Ascending aorta (tissue), 2 donors: ENCODE data around the gene PER1. TPM values are rescaled to one million over a fixed set of nuclear protein-coding genes. Genes with fewer than 3 reads are reported as not detected.

Experiments used
- DNase-seq, 2 donors: peaks; one replicate each; pipeline ENCODE4 v3.0.0-alpha.2; 2019; ENCODE audit warnings: low spot score in 2 of 2
- H3K27ac ChIP-seq, 2 donors: fragments of 200-600 bp; sonication (generic); one replicate each; pipeline ENCODE4 v1.5.1; 2016 to 2017; ENCODE audit warnings: mild to moderate bottlenecking in 1 of 2
- H3K27me3 ChIP-seq: fragments of 200-600 bp; sonication (generic); one replicate; pipeline ENCODE4 v1.5.1; 2017
- H3K36me3 ChIP-seq, 2 donors: fragments of 200-600 bp; sonication (generic); one replicate each; pipeline ENCODE4 v1.5.1; 2016
- H3K4me1 ChIP-seq, 2 donors: fragments of 200-600 bp; sonication (generic); one replicate each; pipeline ENCODE4 v1.5.1; 2016 to 2017; ENCODE audit warnings: mild to moderate bottlenecking in 1 of 2
- H3K4me3 ChIP-seq, 2 donors: fragments of 200-600 bp; sonication (generic); one replicate each; pipeline ENCODE4 v1.5.1; 2016 to 2017; ENCODE audit warnings: mild to moderate bottlenecking in 1 of 2
- H3K9me3 ChIP-seq, 2 donors: fragments of 200-600 bp; sonication (generic); one replicate each; pipeline ENCODE4 v1.5.1; 2016
- intact Hi-C: fragments of 100-400 bp; cut with DNase I; formaldehyde crosslinking; loops from one replicate; pipeline ENCODE4 v1.15.1; 2023
- total RNA-seq: library from RNA; depleted of rRNA; stranded (reverse); fragments of >200 nt; gene quantifications from one replicate; pipeline ENCODE4 v1.1.0, GENCODE V29; 2016
- TF ChIP-seq, protein P1 (sequence below), 3 experiments: fragments of 200-600 bp in 2 of 3; fragments of 450-650 bp in 1 of 3; sonication (generic) in 2 of 3; IDR thresholded peaks; one replicate each; pipeline ENCODE4 v1.5.1; 2016 to 2019; ENCODE audit warnings: antibody characterized with exemption in 3 of 3, mild to moderate bottlenecking in 1 of 3, moderate library complexity in 1 of 3

Gene PER1, protein sequence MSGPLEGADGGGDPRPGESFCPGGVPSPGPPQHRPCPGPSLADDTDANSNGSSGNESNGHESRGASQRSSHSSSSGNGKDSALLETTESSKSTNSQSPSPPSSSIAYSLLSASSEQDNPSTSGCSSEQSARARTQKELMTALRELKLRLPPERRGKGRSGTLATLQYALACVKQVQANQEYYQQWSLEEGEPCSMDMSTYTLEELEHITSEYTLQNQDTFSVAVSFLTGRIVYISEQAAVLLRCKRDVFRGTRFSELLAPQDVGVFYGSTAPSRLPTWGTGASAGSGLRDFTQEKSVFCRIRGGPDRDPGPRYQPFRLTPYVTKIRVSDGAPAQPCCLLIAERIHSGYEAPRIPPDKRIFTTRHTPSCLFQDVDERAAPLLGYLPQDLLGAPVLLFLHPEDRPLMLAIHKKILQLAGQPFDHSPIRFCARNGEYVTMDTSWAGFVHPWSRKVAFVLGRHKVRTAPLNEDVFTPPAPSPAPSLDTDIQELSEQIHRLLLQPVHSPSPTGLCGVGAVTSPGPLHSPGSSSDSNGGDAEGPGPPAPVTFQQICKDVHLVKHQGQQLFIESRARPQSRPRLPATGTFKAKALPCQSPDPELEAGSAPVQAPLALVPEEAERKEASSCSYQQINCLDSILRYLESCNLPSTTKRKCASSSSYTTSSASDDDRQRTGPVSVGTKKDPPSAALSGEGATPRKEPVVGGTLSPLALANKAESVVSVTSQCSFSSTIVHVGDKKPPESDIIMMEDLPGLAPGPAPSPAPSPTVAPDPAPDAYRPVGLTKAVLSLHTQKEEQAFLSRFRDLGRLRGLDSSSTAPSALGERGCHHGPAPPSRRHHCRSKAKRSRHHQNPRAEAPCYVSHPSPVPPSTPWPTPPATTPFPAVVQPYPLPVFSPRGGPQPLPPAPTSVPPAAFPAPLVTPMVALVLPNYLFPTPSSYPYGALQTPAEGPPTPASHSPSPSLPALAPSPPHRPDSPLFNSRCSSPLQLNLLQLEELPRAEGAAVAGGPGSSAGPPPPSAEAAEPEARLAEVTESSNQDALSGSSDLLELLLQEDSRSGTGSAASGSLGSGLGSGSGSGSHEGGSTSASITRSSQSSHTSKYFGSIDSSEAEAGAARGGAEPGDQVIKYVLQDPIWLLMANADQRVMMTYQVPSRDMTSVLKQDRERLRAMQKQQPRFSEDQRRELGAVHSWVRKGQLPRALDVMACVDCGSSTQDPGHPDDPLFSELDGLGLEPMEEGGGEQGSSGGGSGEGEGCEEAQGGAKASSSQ (N-terminal part only)
- 178 TPM for total RNA-seq

DNA sequence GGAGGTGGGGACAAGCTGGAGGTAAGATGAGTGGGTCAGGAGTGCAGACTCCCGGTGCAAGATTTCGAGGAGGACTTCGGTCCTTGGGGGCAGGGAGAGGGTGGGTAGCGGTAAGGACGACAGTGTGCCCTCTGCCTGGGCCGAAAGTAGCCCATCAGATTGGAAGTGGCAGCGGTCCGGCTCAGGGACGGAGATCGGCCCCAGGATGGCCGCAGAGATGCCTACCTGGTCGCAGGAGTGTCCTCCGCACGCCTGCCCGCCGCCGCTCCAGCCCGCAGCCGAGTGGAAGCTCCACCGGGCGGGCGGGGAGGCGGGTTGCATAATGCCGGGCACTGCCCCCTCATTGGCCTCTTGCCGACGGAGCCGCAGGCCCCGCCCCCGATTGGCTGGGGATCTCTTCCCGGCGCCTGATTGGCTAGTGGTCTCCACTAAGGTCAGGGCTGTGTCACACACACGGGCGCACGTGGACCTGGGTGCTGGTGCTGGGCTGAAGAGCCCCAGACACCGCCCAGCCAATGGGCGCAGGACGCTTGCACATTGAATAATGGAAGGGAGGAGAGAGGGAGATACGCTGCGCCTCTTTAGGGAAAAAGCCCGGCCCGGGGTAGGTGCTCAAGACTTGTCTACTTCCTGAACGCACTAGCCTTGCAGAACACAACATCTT lies at the start of gene PER1:
PER1 (minus strand) TSS at position 293 of the 664 bp plus-strand sequence. CDS start 1,698 bp downstream, outside the sequence.
- TF ChIP-seq, protein P1, sequence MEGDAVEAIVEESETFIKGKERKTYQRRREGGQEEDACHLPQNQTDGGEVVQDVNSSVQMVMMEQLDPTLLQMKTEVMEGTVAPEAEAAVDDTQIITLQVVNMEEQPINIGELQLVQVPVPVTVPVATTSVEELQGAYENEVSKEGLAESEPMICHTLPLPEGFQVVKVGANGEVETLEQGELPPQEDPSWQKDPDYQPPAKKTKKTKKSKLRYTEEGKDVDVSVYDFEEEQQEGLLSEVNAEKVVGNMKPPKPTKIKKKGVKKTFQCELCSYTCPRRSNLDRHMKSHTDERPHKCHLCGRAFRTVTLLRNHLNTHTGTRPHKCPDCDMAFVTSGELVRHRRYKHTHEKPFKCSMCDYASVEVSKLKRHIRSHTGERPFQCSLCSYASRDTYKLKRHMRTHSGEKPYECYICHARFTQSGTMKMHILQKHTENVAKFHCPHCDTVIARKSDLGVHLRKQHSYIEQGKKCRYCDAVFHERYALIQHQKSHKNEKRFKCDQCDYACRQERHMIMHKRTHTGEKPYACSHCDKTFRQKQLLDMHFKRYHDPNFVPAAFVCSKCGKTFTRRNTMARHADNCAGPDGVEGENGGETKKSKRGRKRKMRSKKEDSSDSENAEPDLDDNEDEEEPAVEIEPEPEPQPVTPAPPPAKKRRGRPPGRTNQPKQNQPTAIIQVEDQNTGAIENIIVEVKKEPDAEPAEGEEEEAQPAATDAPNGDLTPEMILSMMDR (IDR thresholded peaks at IDR 0.05): no peak
- H3K9me3 ChIP-seq: no peaks in the 10 kb centered on the region
- peak within 1 kb of the TSS; percentile 99 for H3K27ac ChIP-seq
- intact Hi-C loops: no loop called here
- H3K4me1 ChIP-seq: peaks cover 15 to 48% of the 10 kb centered on the region in 2 donors
- DNase-seq: peak; percentile 91 to 99
- H3K4me3 ChIP-seq: peak within 1 kb of the TSS; percentile 80 to 90
- H3K27me3 ChIP-seq: no peaks in the 10 kb centered on the region
- peaks cover 43 to 50% of the 10 kb centered on the region in 2 donors for H3K36me3 ChIP-seq

DNA sequence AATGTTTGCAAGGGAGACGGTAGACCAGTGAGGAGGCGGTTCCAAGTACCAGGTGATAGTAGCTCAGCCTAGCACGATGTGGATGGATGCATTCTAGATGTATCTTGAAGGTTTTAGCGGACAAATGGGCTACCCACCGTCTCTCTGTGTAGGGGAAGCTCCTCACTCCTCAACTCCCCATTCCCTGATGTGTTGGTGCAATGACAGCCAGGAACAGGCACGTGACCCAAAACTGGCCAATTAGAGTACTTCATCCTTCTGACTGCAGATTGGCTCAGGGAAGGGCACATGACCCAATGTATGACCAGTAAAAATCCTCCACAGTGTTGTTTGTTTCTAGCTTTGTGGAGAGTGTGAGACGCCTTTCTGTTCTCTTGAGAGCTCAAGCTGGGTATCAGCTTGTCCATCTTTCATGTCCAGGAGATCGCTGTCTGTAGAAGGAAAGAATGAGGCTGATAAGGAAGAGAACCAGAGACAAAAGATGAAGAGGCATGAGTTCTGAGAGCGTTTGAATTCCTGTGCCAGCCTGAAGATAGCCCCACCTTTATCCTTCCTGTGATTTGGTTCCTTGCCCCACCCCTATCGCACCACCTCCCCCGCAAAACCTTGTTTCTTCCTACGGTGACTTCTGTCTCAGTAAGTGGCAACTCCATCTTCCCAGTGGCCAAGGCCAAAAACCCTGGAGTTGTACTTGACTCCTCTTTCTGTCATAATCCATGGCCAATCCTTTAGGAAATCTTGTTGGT lies 40.0 kb upstream of the PER1 start:
- DNase-seq: peak; percentile 65 to 94
- intact Hi-C loops: no loop called here

DNA sequence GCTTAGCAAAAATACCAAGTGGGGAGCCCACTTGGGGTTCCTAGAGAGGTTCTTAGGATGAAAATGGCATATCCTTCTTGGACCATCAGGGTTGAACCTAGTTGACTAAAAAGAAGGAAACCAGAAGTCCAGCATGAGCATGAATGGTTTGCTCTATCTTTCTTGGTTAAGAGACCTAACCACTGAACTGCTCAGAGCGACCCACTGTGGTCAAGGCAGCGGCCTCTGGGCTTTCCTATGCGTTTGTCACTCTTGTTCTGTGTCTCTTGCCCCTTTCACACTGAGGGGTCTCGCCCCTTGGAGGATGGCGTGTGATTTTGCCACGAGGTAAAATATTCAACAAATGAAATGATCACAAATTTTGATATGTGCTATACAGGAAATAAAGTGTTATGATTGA lies 38.3 kb upstream of the PER1 start:
- DNase-seq: no peak
- Histone ChIP-seq H3K27ac (peak overlapping the region; percentile 96 to 97), H3K4me1 (peaks cover 14 to 28% of the 10 kb centered on the region in 2 donors), H3K4me3 (peak overlapping the region; percentile 69 to 81), H3K36me3 (no peaks in the 10 kb centered on the region), H3K27me3 (no peaks in the 10 kb centered on the region), H3K9me3 (no peaks in the 10 kb centered on the region)
- intact Hi-C loops: loop anchor here (1.0 kb wide), 1 partner anchor 20 kb away; the partner anchor contains the start of gene AURKB
- TF ChIP-seq, protein P1 (IDR thresholded peaks at IDR 0.05): no peak

More for the DNA sequence above, 40.0 kb upstream of the PER1 start:
- Histone ChIP-seq H3K27me3 (no peaks in the 10 kb centered on the region), H3K9me3 (no peaks in the 10 kb centered on the region), H3K36me3 (no peaks in the 10 kb centered on the region), H3K27ac (peak overlapping the region; percentile 77 to 78), H3K4me1 (peaks cover 14 to 26% of the 10 kb centered on the region in 2 donors), H3K4me3 (peak overlapping the region; percentile 43 to 59)
- TF ChIP-seq, protein P1 (IDR thresholded peaks at IDR 0.05): no peak

DNA sequence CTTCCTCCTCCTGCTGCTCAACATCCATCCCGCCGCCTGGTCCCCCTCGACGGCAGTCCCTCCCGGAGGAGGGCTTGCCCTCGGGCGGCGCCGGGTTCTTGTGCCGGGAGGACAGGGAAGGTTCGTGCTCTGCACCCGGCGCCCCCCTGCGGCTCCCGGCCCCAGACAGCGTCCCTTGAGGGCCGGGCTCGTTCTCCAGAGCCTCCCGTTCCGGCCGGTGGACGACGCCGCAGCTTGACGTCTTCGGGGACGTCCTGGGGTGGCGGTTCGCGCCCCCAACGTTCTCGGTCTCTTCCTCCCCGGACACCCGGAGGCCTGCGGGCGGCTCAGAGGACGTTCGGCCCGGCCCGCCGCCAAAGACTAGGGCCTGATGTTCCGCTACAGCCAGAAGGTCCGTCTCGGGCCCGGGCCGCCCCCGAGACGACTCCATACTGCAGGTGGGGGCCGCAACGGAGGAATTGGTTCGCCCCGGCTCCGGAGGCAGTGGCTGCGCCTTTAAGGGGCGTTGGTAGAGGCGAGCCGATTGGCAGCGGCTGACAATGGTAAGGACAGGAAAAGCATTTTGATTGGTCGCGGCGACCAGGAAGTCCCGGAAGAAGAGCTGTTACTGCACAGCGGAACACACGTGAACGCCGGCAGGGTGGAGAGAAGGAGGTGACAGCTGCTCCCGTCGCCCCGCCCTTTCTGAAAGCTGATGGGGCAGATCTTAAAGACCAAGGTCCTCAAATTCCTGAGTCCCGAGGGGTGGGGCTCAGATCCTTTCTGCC lies 37.7 kb upstream of the PER1 start, which contains the start of gene BORCS6:
BORCS6 (minus strand) TSS at position 470 of the 767 bp plus-strand sequence; CDS start at position 430, 40 bp downstream.
- H3K4me3 ChIP-seq: peak within 1 kb of the TSS; percentile 69 to 81
- TF ChIP-seq, protein P1 (IDR thresholded peaks at IDR 0.05): peak in 1 of 3 experiments; percentile 6
- H3K9me3 ChIP-seq: no peaks in the 10 kb centered on the region
- peaks cover 14 to 28% of the 10 kb centered on the region in 2 donors for H3K4me1 ChIP-seq
- no peaks in the 10 kb centered on the region for H3K36me3 ChIP-seq
- no peaks in the 10 kb centered on the region for H3K27me3 ChIP-seq
- intact Hi-C loops: loop anchor here (1.0 to 5.0 kb wide), 2 partner anchors 20 to 107 kb away; partner anchors contain the start of genes AURKB and SLC25A35
- peak; percentile 97 to 99 for DNase-seq
- H3K27ac ChIP-seq: peak within 1 kb of the TSS; percentile 96 to 97
